Measurements from ENCODE around the gene SYNJ1. TPM values are rescaled to one million over a fixed set of nuclear protein-coding genes. Genes with fewer than 3 reads are reported as not detected.
"Not testable (repeated sequence)": the region's sequence is repeated elsewhere in the genome, so short reads cannot be mapped to it uniquely, and the experiment has no call there.

SYNJ1 gene
- polyA plus RNA-seq, 5 donors = 13.7 to 21.0 (median 17.9) TPM

- DNase-seq = not testable (repeated sequence)
Measured at GRCh38 chr21:32618218-32618617, 109.6 kb downstream of the SYNJ1 start.

- DNase-seq = no peak
Measured at GRCh38 chr21:32613436-32614043, 114.3 kb downstream of the SYNJ1 start.

- no peak for DNase-seq
Measured at GRCh38 chr21:32612999-32613337, 114.8 kb downstream of the SYNJ1 start.

DNA sequence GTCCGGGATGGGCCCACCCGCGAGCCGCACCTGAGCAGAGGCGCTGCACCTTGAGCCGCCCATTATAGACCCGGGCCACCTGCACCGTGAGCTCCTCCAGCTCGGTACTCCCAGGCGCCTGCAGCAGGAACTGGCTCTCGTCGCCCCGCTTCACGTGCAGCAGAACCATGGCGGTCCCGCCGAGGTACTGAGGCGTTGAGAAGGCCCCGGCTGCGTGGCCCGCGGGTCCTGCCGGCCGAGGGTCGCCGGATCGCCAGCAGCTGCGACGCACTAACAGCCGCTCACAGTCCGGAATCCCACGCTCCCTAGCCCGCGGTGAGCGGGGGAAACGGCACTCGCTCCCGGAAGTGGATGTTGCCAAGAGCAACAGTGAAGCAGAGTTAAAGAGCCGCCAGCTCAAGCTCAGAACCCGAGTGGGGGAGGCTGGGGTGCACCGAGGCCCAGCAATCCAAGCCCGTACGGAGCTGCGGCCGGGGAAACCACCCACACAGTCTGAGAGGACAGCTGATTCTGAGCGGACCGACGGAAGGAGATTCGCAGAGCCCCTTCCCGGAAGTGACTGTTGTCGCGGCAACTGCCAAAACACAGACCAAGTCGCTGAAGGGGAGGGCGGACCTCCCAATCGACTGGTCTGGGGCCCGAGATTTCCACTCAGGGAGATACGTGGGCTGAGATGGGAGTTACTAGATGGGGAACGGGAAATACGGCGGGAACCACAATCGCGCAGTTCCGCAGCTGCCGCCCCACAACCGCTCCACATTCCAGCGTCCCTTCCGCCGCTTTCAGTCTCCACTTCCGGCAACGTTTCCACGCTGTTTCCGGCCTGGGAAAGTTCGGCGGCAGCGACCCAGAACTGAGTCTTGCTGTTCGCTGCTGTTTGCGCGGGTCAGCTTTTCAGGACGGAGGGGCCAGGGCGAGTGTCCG, 115.5 kb downstream of the SYNJ1 start, which contains the start of gene CFAP298:
TSS of gene CFAP298 (minus strand) at position 303 of the 924 bp plus-strand sequence. CDS start at position 169, 134 bp downstream.
- peak; percentile 94 to 95 for DNase-seq

DNA sequence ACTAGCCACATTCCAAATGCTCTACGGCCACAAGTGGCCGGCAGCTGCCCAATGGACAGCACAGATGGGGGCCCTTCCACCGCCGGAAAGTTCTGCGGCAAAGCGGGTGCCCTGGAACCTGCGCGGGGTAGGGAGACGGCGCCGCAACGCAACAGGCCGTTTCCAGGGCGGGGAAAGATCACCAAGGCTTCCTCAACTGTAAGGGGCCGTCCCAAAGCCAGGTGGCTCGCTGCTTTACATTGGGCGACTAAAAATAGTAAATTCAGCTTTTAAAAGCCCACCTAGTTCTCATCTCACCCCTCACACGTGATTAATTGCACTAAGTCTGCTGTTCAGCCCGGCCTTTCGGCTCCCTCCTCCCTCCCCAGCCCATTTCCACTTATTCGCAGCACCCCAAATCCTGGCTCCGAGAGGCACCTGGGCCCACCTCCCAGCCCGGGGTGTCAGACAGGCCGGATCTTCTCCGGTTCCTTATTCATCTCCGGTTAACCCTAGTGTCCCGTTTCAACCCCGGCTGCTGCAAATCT, 116.3 kb downstream of the SYNJ1 start:
- peak in 1 of 2 donors; percentile 4 for DNase-seq

- DNase-seq = not testable (repeated sequence)
Measured at GRCh38 chr21:32610940-32611339, 116.9 kb downstream of the SYNJ1 start.

DNA sequence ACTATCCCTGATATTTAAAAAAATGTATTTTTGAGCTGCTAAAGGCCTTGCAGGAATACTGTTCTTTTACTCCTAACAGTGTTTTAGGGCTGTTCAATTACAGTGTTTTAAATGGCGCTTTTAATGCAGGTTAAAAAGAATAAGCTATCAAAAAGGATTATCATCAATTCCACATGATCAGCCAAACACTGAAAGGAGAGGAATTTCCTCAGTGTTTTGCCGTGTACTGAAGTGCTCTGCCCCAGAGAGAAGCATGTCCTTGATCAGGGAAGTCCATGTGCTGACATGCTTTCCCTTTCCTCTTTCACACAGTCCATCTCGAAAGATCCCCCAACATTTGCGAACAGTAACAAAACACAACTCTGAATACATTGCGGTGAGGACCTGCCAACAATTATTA, 119.0 kb downstream of the SYNJ1 start:
- no peak for DNase-seq

DNA sequence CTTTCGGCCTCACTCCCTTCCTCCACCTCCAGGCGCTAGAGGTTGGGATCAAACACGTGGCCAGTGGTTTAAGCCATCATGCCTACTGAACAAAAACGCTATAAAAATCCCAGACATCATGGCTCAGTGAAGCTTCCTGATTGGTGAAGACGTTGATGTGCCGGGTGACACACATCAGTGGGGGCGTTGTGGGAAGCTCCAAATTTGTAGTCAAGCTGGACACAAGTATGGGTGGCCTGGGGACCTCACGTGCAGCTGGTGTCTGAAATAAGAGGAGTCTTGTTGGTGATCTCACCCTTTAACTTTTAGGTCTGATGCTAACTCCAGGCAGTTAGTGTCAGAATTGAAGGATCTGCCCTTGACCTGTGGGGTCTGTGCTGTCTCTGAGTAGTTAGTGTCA, 122.3 kb downstream of the SYNJ1 start:
- no peak for DNase-seq

GRCh38 chr21:32604464-32604863, 123.3 kb downstream of the SYNJ1 start:
- DNase-seq = no peak

- DNase-seq = no peak
Measured at GRCh38 chr21:32603131-32603530, 124.7 kb downstream of the SYNJ1 start.

DNA sequence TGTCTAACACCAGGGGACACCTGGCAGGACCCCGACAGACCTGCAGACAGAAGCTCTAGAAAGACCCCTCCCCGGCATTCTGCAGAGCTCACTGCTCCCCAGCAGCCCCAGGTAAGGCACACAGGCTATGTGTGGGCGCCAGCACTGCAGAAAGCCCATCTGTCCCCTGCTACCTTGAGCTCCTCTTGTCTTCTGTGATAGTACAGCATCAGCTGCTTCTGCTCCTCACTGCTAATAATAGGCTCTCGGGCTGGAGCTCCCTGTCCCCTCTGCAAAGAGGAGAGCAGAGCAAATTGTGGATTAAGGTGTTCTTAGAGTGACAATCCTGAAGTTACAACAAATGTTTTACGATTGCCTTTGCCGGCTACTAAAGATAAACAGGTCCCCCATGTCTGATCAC, 125.7 kb downstream of the SYNJ1 start:
- no peak for DNase-seq

- DNase-seq = no peak
Measured at GRCh38 chr21:32599526-32599925, 128.3 kb downstream of the SYNJ1 start.

- no peak for DNase-seq
Measured at GRCh38 chr21:32599091-32599490, 128.7 kb downstream of the SYNJ1 start.

DNA sequence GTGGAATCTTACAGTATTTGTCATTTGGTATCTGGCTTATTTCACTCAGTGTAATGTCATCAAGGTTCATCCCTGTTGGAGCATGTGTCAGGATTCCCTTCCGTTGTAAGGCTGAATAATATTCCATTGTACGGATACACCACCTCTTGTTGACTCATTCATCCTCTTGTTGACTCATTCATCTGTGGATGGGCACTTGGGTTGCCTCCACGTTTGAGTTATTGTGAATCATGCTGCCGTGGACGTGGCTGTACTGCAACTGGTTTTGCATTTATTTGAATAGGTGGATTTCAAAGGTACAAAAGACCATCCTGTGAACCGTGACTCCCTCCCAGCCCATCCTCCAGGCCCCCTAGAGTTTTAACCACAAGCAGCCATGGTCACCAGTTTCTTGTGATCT, 130.6 kb downstream of the SYNJ1 start:
- DNase-seq = no peak

GRCh38 chr21:32595431-32595830, 132.4 kb downstream of the SYNJ1 start:
- DNase-seq = no peak

GRCh38 chr21:32593690-32594089, 134.1 kb downstream of the SYNJ1 start:
- no peak for DNase-seq

DNA sequence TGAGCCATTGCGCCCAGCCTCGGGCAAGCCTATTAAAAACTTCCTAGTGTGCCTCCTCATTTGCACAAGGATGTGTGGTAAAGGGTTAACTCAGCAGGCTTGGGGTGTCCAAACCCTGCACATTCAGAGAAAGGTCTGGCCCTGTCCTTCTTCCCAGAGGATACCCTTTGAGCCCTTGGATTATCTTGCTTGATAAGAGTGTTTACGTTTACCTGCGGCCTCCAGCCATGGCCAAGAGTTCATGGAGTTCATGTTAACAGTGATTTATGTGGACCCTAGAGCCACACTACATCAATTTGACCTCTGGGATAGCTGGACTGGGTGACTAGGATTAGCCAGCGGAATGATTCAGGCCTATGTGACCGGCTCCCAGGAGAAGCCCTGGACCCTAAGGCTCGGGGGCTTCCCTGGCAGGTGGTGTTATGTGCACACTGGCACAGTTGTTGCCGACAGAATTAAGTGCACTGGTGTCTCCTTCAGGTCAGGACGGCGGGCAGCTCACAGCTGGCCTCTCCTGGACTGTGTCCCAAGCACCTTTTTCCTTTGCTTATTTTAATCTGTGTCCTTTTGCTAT, 134.8 kb downstream of the SYNJ1 start:
- no peak for DNase-seq

- no peak for DNase-seq
Measured at GRCh38 chr21:32590130-32590529, 137.7 kb downstream of the SYNJ1 start.

DNA sequence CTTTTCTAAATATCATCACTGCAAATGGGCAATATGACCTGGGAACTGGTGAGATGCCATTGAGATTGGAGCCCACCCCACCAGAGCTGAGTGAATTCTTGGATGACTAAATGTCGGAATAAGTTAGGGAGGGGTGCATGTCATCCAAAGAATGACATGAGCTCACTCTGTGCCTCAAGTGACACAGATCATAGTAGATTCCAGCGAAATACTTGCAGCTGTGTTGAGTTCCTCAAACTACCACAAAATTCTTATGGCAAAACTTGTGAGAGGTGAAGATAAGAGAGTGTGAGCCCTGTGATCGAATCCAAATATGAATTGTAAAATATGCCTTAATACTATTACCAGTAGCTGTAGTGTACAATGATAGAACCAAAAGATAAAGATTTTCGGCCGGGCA, 140.2 kb downstream of the SYNJ1 start:
- DNase-seq = no peak

DNA sequence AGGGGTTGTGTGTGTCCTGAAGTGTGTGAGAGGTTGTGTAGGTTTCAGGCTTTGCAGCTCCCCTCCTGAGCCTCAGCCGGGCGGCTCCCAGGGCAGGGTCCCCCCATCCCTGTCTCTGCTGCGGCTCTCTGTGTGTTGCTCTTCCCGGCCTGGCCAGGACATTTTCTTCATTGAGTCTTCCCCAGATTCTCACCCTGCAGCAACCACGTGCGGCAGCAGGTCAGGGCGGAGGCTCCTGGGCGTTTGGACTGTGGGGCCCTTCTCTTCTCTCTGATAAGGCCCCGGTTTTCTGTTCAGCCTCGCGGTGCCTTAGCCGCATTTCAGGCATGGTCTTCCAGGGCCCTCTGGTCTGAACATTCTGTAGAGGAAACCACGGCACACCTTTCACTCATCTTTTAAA, 140.7 kb downstream of the SYNJ1 start:
- no peak for DNase-seq

- DNase-seq = no peak
Measured at GRCh38 chr21:32585970-32586369, 141.8 kb downstream of the SYNJ1 start.

DNA sequence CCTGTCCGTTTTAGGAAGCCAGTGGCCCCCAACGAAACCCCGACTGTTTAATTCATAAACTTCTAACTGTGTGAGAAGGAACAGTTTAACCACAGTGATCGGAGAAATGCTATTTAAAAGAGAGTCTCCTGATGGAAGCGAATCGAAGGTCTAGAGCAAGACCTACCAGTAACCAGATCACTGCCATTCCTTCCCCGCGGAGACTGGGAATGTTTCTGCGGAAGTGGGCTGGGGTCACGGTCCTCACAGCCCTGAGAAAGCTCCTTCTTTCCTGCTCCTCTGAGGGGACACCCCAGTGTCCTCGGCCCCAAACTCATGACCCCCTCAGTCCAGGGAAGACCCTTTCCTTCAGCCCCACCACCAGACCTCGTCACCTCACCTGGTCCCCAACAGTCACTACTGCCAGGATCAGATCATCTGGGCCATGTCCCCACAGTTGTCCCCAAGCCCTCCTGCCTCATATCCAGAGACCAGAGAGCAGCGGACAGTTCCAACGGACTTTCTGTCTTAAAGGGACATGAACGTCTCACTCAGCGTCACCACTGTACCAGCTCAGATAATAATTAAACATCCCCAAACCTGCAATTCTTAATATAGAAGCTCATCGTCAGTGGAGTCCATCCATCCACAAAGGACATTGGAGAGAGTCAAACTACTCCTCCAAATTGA, 142.6 kb downstream of the SYNJ1 start, which contains the start of gene TCP10L:
TSS of gene TCP10L (minus strand) at position 482 of the 669 bp plus-strand sequence. CDS start 1,219 bp downstream, outside the sequence.
- no peak for DNase-seq
